Hepatocyte (in vitro differentiated cells): ENCODE measurements around the gene ZNF532. TPM values are rescaled to one million over a fixed set of nuclear protein-coding genes. Genes with fewer than 3 reads are reported as not detected.

Source experiments
- DNase-seq: peaks from one replicate; pipeline ENCODE4 v3.0.0-alpha.2; 2016; ENCODE audit warnings: low spot score
- H2AFZ ChIP-seq: fragments of 200-600 bp; sonication (generic); 2 replicates; pipeline ENCODE4 v1.6.0; 2016; ENCODE audit warnings: antibody characterized with exemption, mild to moderate bottlenecking
- H3K27ac ChIP-seq: fragments of 200-600 bp; sonication (generic); 2 replicates; pipeline ENCODE4 v1.5.1; 2016; ENCODE audit warnings: mild to moderate bottlenecking
- H3K27me3 ChIP-seq: fragments of 200-600 bp; sonication (generic); 2 replicates; pipeline ENCODE4 v1.6.1; 2016
- H3K36me3 ChIP-seq: fragments of 200-600 bp; sonication (generic); replicated peaks from 2 replicates; pipeline ENCODE4 v1.5.1; 2016; ENCODE audit warnings: low read depth; ENCODE audit not compliant: insufficient read depth
- H3K4me1 ChIP-seq: fragments of 200-600 bp; sonication (generic); 2 replicates; pipeline ENCODE4 v1.5.1; 2016; ENCODE audit warnings: mild to moderate bottlenecking, moderate library complexity; ENCODE audit not compliant: insufficient read depth
- H3K4me2 ChIP-seq: fragments of 200-600 bp; sonication (generic); 2 replicates; pipeline ENCODE4 v1.6.0; 2016
- H3K4me3 ChIP-seq: fragments of 200-600 bp; sonication (generic); 2 replicates; pipeline ENCODE4 v1.5.1; 2016; ENCODE audit warnings: mild to moderate bottlenecking
- H3K79me2 ChIP-seq: fragments of 200-600 bp; sonication (generic); 2 replicates; pipeline ENCODE4 v1.6.0; 2017; ENCODE audit warnings: mild to moderate bottlenecking
- H3K9me2 ChIP-seq: fragments of 200-600 bp; sonication (generic); replicated peaks from 2 replicates; pipeline ENCODE4 v1.6.0; 2017; ENCODE audit warnings: mild to moderate bottlenecking; ENCODE audit not compliant: insufficient read depth
- H3K9me3 ChIP-seq: fragments of 200-600 bp; sonication (generic); 2 replicates; pipeline ENCODE4 v1.5.1; 2016; ENCODE audit warnings: low read depth, mild to moderate bottlenecking
- H4K20me1 ChIP-seq: fragments of 200-600 bp; sonication (generic); 2 replicates; pipeline ENCODE4 v1.6.0; 2016; ENCODE audit warnings: mild to moderate bottlenecking; ENCODE audit not compliant: insufficient read depth, poor library complexity, severe bottlenecking
- EZH2 ChIP-seq: fragments of 200-600 bp; sonication (generic); IDR thresholded peaks from 2 replicates; pipeline ENCODE4 v1.6.1; 2016; ENCODE audit warnings: antibody characterized with exemption, mild to moderate bottlenecking, borderline replicate concordance
- EZH2phosphoT487 ChIP-seq: fragments of 200-600 bp; sonication (generic); IDR thresholded peaks from one replicate; pipeline ENCODE4 v1.6.1; 2018; ENCODE audit warnings: antibody characterized with exemption, mild to moderate bottlenecking, low read depth, moderate library complexity; ENCODE audit not compliant: unreplicated experiment, severe bottlenecking
- WGBS: methylation state at CpG from one replicate; pipeline ENCODE4 v1.1.6; 2016; ENCODE audit warnings: low lambda C conversion rate; ENCODE audit errors: missing lambda C conversion rate; 5-methylcytosine and 5-hydroxymethylcytosine counted together
- polyA plus RNA-seq: library from polyadenylated mRNA; unstranded; fragments of >200 nt; fragmentation: Nextera tagmentation; extraction: Ambion mirVana; gene quantifications from 2 replicates; pipeline ENCODE4 v1.2.1, GENCODE V29; 2016
- total RNA-seq: library from RNA; depleted of rRNA; stranded (reverse); fragments of >200 nt; gene quantifications from 2 replicates; pipeline ENCODE4 v1.2.3, GENCODE V29; 2014
- TF ChIP-seq, protein P1 (sequence below): fragments of 200-600 bp; sonication (generic); IDR thresholded peaks from 2 replicates; pipeline ENCODE4 v1.5.1; 2016; ENCODE audit warnings: antibody characterized with exemption, mild to moderate bottlenecking; ENCODE audit not compliant: poor library complexity

ZNF532 gene
- total and polyA plus RNA-seq, 2 experiments from 2014 or later: 15.9 to 36.5 TPM

DNA sequence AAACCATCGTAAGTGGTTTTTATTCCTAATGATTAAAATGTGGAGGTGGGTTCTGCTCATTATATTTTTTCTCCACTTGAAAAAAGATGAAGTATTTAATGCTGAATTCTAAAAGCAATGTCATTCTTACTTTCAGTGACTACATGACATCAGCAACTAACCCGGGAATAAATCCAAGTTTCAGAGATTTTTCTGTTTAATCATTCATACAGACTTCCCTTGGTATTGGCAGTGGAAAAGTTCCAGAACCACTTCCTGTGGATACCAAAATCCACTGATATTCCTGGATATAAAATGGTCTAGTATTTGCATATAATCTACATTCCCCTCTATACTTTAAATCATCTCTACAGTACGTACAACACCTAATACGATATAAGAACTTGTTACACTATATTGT lies 128.6 kb downstream of the ZNF532 start:
- Histone ChIP-seq H4K20me1 (no peaks in the 10 kb centered on the region), H3K27me3 (no peaks in the 10 kb centered on the region), H3K9me2 (no peaks in the 10 kb centered on the region), H3K9me3 (no peaks in the 10 kb centered on the region), H3K36me3 (no peaks in the 10 kb centered on the region), H2AFZ (no peak overlapping the region), H3K4me1 (no peaks in the 10 kb centered on the region), H3K4me3 (no peak overlapping the region), H3K27ac (no peak overlapping the region), H3K79me2 (no peaks in the 10 kb centered on the region), H3K4me2 (no peak overlapping the region)
- WGBS: 85% methylated on average over 4 of the region's 4 CpGs
- DNase-seq: no peak
- no peak for TF ChIP-seq EZH2phosphoT487
- no peak for TF ChIP-seq EZH2
- TF ChIP-seq, protein P1, sequence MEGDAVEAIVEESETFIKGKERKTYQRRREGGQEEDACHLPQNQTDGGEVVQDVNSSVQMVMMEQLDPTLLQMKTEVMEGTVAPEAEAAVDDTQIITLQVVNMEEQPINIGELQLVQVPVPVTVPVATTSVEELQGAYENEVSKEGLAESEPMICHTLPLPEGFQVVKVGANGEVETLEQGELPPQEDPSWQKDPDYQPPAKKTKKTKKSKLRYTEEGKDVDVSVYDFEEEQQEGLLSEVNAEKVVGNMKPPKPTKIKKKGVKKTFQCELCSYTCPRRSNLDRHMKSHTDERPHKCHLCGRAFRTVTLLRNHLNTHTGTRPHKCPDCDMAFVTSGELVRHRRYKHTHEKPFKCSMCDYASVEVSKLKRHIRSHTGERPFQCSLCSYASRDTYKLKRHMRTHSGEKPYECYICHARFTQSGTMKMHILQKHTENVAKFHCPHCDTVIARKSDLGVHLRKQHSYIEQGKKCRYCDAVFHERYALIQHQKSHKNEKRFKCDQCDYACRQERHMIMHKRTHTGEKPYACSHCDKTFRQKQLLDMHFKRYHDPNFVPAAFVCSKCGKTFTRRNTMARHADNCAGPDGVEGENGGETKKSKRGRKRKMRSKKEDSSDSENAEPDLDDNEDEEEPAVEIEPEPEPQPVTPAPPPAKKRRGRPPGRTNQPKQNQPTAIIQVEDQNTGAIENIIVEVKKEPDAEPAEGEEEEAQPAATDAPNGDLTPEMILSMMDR: no peak

DNA sequence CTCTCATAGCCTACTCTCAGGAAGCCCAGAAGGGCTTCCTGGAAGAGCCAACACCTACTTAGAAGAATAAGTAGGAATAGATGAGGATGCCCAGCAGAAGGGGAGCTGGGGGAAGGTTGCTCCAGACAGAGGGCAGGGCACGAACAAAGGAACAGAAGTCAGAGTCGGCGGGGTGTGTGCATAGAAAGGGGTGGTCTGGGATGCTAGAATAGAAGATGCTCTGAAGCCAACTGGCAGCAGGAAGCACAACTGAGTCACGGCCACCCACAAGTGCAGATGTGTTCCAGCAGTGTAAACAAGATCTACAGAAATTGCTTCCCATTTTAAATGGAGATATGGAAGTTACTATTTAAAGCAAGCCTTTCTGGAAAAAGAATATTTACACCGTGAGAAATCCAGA lies 131.0 kb downstream of the ZNF532 start:
- Histone ChIP-seq H3K79me2 (no peaks in the 10 kb centered on the region), H3K4me3 (no peak overlapping the region), H3K4me1 (no peaks in the 10 kb centered on the region), H3K9me2 (no peaks in the 10 kb centered on the region), H3K9me3 (no peaks in the 10 kb centered on the region), H3K36me3 (no peaks in the 10 kb centered on the region), H3K27ac (no peak overlapping the region), H3K27me3 (no peaks in the 10 kb centered on the region), H2AFZ (no peak overlapping the region), H4K20me1 (no peaks in the 10 kb centered on the region), H3K4me2 (peak overlapping the region; percentile 22)
- no peak for DNase-seq
- TF ChIP-seq EZH2 (no peak), EZH2phosphoT487 (no peak)
- TF ChIP-seq, protein P1: no peak
- 93% methylated on average over 5 of the region's 5 CpGs for WGBS

DNA sequence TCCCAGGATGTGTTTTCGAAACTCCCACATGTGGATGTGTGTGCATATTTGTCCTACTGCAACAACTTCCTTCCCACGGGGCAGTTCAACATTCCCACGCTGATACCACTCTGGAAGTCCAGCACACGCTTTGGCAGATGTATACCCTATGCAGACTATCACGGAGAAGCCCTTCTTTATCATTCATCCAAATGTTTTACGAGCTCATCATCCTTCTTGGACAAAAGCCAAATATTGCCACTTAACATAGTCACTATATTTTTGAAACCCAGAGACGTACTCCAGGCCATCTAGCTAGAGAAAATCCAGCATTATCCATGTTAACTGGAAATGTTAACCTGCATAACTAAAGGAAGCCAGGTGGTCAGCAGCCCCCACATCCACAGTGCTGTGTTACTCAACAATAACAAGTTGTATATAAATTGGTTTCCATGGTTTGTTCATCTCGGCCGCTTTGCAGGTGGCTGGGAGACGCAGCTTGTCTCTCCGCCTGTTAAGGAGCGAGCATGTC lies 131.5 kb downstream of the ZNF532 start:
- peak overlapping the region; percentile 22 for H3K4me2 ChIP-seq
- H3K4me3 ChIP-seq: no peak overlapping the region
- WGBS: 60% methylated on average over 12 of the region's 12 CpGs
- no peak overlapping the region for H2AFZ ChIP-seq
- no peak overlapping the region for H3K27ac ChIP-seq
- H4K20me1 ChIP-seq: no peaks in the 10 kb centered on the region
- no peaks in the 10 kb centered on the region for H3K36me3 ChIP-seq
- H3K4me1 ChIP-seq: no peaks in the 10 kb centered on the region
- no peaks in the 10 kb centered on the region for H3K9me2 ChIP-seq
- TF ChIP-seq, protein P1: no peak
- TF ChIP-seq EZH2 (no peak), EZH2phosphoT487 (no peak)
- no peaks in the 10 kb centered on the region for H3K9me3 ChIP-seq
- H3K27me3 ChIP-seq: no peaks in the 10 kb centered on the region
- peak; percentile 19 for DNase-seq
- no peaks in the 10 kb centered on the region for H3K79me2 ChIP-seq

DNA sequence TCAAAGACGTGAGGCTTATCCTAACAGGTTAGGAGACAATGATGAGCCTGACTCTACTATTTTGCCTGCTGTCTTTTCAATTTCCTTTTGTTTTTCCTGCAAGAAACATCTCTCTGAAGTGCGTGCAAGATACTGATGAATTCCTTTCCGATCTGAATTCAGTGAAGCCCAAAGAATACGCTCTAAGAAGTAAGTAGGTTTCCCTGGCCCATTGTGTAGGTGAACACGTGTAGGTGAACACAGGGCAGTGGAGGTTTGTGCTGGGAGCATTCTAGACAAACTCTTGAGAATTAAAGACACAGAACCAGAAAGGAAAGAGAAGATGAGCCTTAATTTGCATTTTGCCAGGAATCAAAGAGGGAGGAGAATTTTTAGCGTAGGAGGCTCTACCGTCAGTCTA lies 132.0 kb downstream of the ZNF532 start:
- H3K4me3 ChIP-seq: no peak overlapping the region
- H3K27ac ChIP-seq: no peak overlapping the region
- no peaks in the 10 kb centered on the region for H3K79me2 ChIP-seq
- H3K27me3 ChIP-seq: no peaks in the 10 kb centered on the region
- no peaks in the 10 kb centered on the region for H3K9me2 ChIP-seq
- no peaks in the 10 kb centered on the region for H3K9me3 ChIP-seq
- H2AFZ ChIP-seq: no peak overlapping the region
- no peak for TF ChIP-seq EZH2phosphoT487
- TF ChIP-seq, protein P1: no peak
- TF ChIP-seq EZH2: no peak
- no peaks in the 10 kb centered on the region for H3K4me1 ChIP-seq
- no peaks in the 10 kb centered on the region for H4K20me1 ChIP-seq
- H3K36me3 ChIP-seq: no peaks in the 10 kb centered on the region
- DNase-seq: no peak
- H3K4me2 ChIP-seq: no peak overlapping the region
- WGBS: 87% methylated on average over 7 of the region's 7 CpGs
